Neural progenitor cell (in vitro differentiated cells): ENCODE data around the gene PTPRCAP. TPM values are rescaled to one million over a fixed set of nuclear protein-coding genes. Genes with fewer than 3 reads are reported as not detected.

Source experiments
- DNase-seq: peaks from one replicate; pipeline ENCODE4 v3.0.0-alpha.2; 2016; ENCODE audit warnings: low spot score
- H2AFZ ChIP-seq: fragments of 200-600 bp; sonication (generic); replicated peaks from 2 replicates; pipeline ENCODE4 v1.6.1; 2016; ENCODE audit warnings: antibody characterized with exemption
- H3F3A ChIP-seq: fragments of 200-600 bp; sonication (generic); 2 replicates; pipeline ENCODE4 v1.6.1; 2016; ENCODE audit warnings: antibody characterized with exemption, low read depth
- H3K27ac ChIP-seq: fragments of 200-600 bp; sonication (generic); 2 replicates; pipeline ENCODE4 v1.5.1; 2016; ENCODE audit warnings: mild to moderate bottlenecking
- H3K27me3 ChIP-seq: fragments of 200-600 bp; sonication (generic); 2 replicates; pipeline ENCODE4 v1.6.1; 2016; ENCODE audit warnings: mild to moderate bottlenecking, moderate library complexity
- H3K36me3 ChIP-seq: fragments of 200-600 bp; sonication (generic); 2 replicates; pipeline ENCODE4 v1.5.1; 2016
- H3K4me1 ChIP-seq: fragments of 200-600 bp; sonication (generic); 2 replicates; pipeline ENCODE4 v1.6.1; 2016; ENCODE audit warnings: mixed run types
- H3K4me2 ChIP-seq: fragments of 200-600 bp; sonication (generic); 2 replicates; pipeline ENCODE4 v1.6.1; 2016
- H3K4me3 ChIP-seq: fragments of 200-600 bp; sonication (generic); 2 replicates; pipeline ENCODE4 v1.5.1; 2016
- H3K79me2 ChIP-seq: fragments of 200-600 bp; sonication (generic); 2 replicates; pipeline ENCODE4 v1.6.1; 2016; ENCODE audit warnings: low read depth
- H3K9ac ChIP-seq: fragments of 200-600 bp; sonication (generic); 2 replicates; pipeline ENCODE4 v1.6.1; 2016
- H3K9me3 ChIP-seq: fragments of 200-600 bp; sonication (generic); 2 replicates; pipeline ENCODE4 v1.5.1; 2016; ENCODE audit warnings: low read depth
- H4K20me1 ChIP-seq: fragments of 200-600 bp; sonication (generic); 2 replicates; pipeline ENCODE4 v1.6.1; 2016; ENCODE audit warnings: low read depth
- H3K27ac Mint-ChIP-seq: 3 replicates; pipeline ENCODE4 v1.8.0; 2021; ENCODE audit warnings: mixed read lengths
- H3K27me3 Mint-ChIP-seq: 2 replicates; pipeline ENCODE4 v1.8.0; 2022; ENCODE audit warnings: low read depth, mild to moderate bottlenecking, inconsistent platforms, moderate library complexity, mixed read lengths; ENCODE audit not compliant: insufficient read depth
- H3K36me3 Mint-ChIP-seq: 3 replicates; pipeline ENCODE4 v1.8.0; 2021; ENCODE audit warnings: mixed read lengths
- H3K4me1 Mint-ChIP-seq: 3 replicates; pipeline ENCODE4 v1.8.0; 2021; ENCODE audit warnings: mixed read lengths
- H3K4me3 Mint-ChIP-seq: 3 replicates; pipeline ENCODE4 v1.8.0; 2021; ENCODE audit warnings: mild to moderate bottlenecking, moderate library complexity, mixed read lengths
- H3K9me3 Mint-ChIP-seq: 3 replicates; pipeline ENCODE4 v1.8.0; 2020; ENCODE audit warnings: mixed read lengths
- CTCF ChIP-seq: fragments of 200-600 bp; sonication (generic); IDR thresholded peaks from 2 replicates; pipeline ENCODE4 v1.5.1; 2017; ENCODE audit warnings: antibody characterized with exemption, mild to moderate bottlenecking
- EZH2 ChIP-seq: fragments of 200-600 bp; sonication (generic); IDR thresholded peaks from 2 replicates; pipeline ENCODE4 v1.6.1; 2017; ENCODE audit warnings: antibody characterized with exemption, mild to moderate bottlenecking, moderate library complexity
- EZH2phosphoT487 ChIP-seq: fragments of 200-600 bp; sonication (generic); IDR thresholded peaks from 2 replicates; pipeline ENCODE4 v1.6.1; 2017; ENCODE audit warnings: antibody characterized with exemption
- total RNA-seq: library from RNA; depleted of rRNA; stranded (reverse); fragments of >200 nt; gene quantifications from 2 replicates; pipeline ENCODE4 v1.2.3, GENCODE V29; 2015; ENCODE audit warnings: low replicate concordance

The PTPRCAP gene
- total RNA-seq, 1 donor from 2014 or later: not detected

GRCh38 chr11:67470337-67471002 lies 33.0 kb upstream of the PTPRCAP start:
- Histone ChIP-seq H3K9ac (no peak overlapping the region), H3K27ac (no peak overlapping the region), H3K36me3 (no peaks in the 10 kb centered on the region), H3K4me1 (peaks cover 6% of the 10 kb centered on the region), H3K9me3 (no peaks in the 10 kb centered on the region), H4K20me1 (no peaks in the 10 kb centered on the region), H3K4me2 (no peak overlapping the region), H3K27me3 (no peaks in the 10 kb centered on the region), H3K79me2 (peaks cover 2% of the 10 kb centered on the region), H2AFZ (no peak overlapping the region), H3K4me3 (no peak overlapping the region), H3F3A (no peaks in the 10 kb centered on the region)
- Mint-ChIP-seq H3K4me3 (peak overlapping the region; percentile 80), H3K9me3 (no peaks in the 10 kb centered on the region), H3K4me1 (peaks cover 24% of the 10 kb centered on the region), H3K27ac (peak overlapping the region; percentile 4), H3K36me3 (no peaks in the 10 kb centered on the region), H3K27me3 (peaks cover 12% of the 10 kb centered on the region)
- DNase-seq: no peak
- TF ChIP-seq EZH2phosphoT487: no peak
- TF ChIP-seq CTCF: no peak
- TF ChIP-seq EZH2: no peak

- Histone ChIP-seq H3K4me3 (peak overlapping the region; percentile 88), H3K9ac (no peak overlapping the region), H3K27me3 (no peaks in the 10 kb centered on the region), H3K36me3 (no peaks in the 10 kb centered on the region), H2AFZ (peak overlapping the region; percentile 63), H4K20me1 (no peaks in the 10 kb centered on the region), H3K4me1 (peaks cover 6% of the 10 kb centered on the region), H3K27ac (no peak overlapping the region), H3K79me2 (peaks cover 8% of the 10 kb centered on the region), H3K4me2 (peak overlapping the region; percentile 73), H3K9me3 (no peaks in the 10 kb centered on the region), H3F3A (no peaks in the 10 kb centered on the region)
- Mint-ChIP-seq H3K9me3 (no peaks in the 10 kb centered on the region), H3K27ac (no peak overlapping the region), H3K4me1 (peaks cover 24% of the 10 kb centered on the region), H3K27me3 (peaks cover 12% of the 10 kb centered on the region), H3K4me3 (peak overlapping the region; percentile 80), H3K36me3 (no peaks in the 10 kb centered on the region)
- DNase-seq: no peak
- TF ChIP-seq CTCF (no peak), EZH2 (no peak), EZH2phosphoT487 (no peak)
These were observed 32.0 kb upstream of the PTPRCAP start for GRCh38 chr11:67469508-67469811.

- H3K4me2 ChIP-seq: peak within 1 kb of the TSS; percentile 86
- H3K36me3 ChIP-seq: no peaks in the 10 kb centered on the region
- H3K27ac ChIP-seq: no peak within 1 kb of the TSS
- peak within 1 kb of the TSS; percentile 63 for H2AFZ ChIP-seq
- no peaks in the 10 kb centered on the region for H3K9me3 ChIP-seq
- Mint-ChIP-seq H3K27ac (peak within 1 kb of the TSS; percentile 95), H3K4me1 (peaks cover 20% of the 10 kb centered on the region), H3K4me3 (peak within 1 kb of the TSS; percentile 97), H3K27me3 (peaks cover 10% of the 10 kb centered on the region), H3K36me3 (no peaks in the 10 kb centered on the region), H3K9me3 (no peaks in the 10 kb centered on the region)
- H3F3A ChIP-seq: no peaks in the 10 kb centered on the region
- no peaks in the 10 kb centered on the region for H3K27me3 ChIP-seq
- H3K9ac ChIP-seq: peak within 1 kb of the TSS; percentile 55
- no peaks in the 10 kb centered on the region for H4K20me1 ChIP-seq
- peaks cover 8% of the 10 kb centered on the region for H3K79me2 ChIP-seq
- H3K4me3 ChIP-seq: peak within 1 kb of the TSS; percentile 88
- DNase-seq: peak; percentile 97
- H3K4me1 ChIP-seq: peaks cover 6% of the 10 kb centered on the region
- TF ChIP-seq EZH2: no peak
- peak; percentile 59 for TF ChIP-seq CTCF
- TF ChIP-seq EZH2phosphoT487: no peak
These were observed 31.5 kb upstream of the PTPRCAP start, which contains the start of gene TMEM134 for GRCh38 chr11:67468759-67469507. Gene TMEM134 (minus strand): TSS chr11:67469251. CDS start chr11:67469192, 59 bp downstream.
